GM13976 (cell line): ENCODE measurements around the gene SWT1.

Experiments used
- DNase-seq: peaks from one replicate; pipeline ENCODE4 v3.0.0; 2012; ENCODE audit warnings: low spot score
- CTCF ChIP-seq: IDR thresholded peaks from 2 replicates; pipeline ENCODE4 v1.5.1; 2012; ENCODE audit warnings: borderline replicate concordance, mild to moderate bottlenecking; ENCODE audit not compliant: insufficient read depth; ENCODE audit errors: extremely low read depth, missing control alignments, control extremely low read depth
- in situ Hi-C: fragments of 300-500 bp; cut with MboI; formaldehyde crosslinking; loops from one replicate; pipeline ENCODE4 v1.12.0; 2022; ENCODE audit warnings: low sequenced_read_pairs, mixed read lengths, inconsistent platforms; ENCODE audit not compliant: unreplicated experiment

Gene SWT1

GRCh38 chr1:185337246-185337645 is 180.3 kb downstream of the SWT1 start:
- in situ Hi-C loops = no loop called here
- TF ChIP-seq CTCF = no peak
- no peak for DNase-seq

- TF ChIP-seq CTCF = no peak
- DNase-seq = peak; percentile 41
- in situ Hi-C loops = no loop called here
Measured at GRCh38 chr1:185338719-185339622, 182.0 kb downstream of the SWT1 start.

- TF ChIP-seq CTCF = no peak
- in situ Hi-C loops = no loop called here
Measured at GRCh38 chr1:185341196-185341781, 184.3 kb downstream of the SWT1 start.

More at GRCh38 chr1:185341196-185341781, 184.3 kb downstream of the SWT1 start:
- DNase-seq = no peak
